Prostate gland (tissue), 2 donors: Measurements from ENCODE around the gene CTBP1. TPM values are rescaled to one million over a fixed set of nuclear protein-coding genes. Genes with fewer than 3 reads are reported as not detected.

Experiments used
- DNase-seq: peaks from one replicate; pipeline ENCODE4 v3.0.0-alpha.2; 2019; ENCODE audit warnings: low spot score
- H3K27ac ChIP-seq, 2 donors: fragments of 200-600 bp; sonication (generic); 2 replicates each; pipeline ENCODE4 v1.5.1; 2017 to 2019
- H3K27me3 ChIP-seq: fragments of 200-600 bp; sonication (generic); replicated peaks from 2 replicates; pipeline ENCODE4 v1.5.1; 2019; ENCODE audit not compliant: insufficient read depth
- H3K36me3 ChIP-seq, 2 donors: fragments of 200-600 bp; sonication (generic); 1 replicate in 1 of 2; 2 replicates in 1 of 2; pipeline versions ENCODE4 v1.5.1 to v1.8.1; 2017 to 2019
- H3K4me1 ChIP-seq: fragments of 200-600 bp; sonication (generic); replicated peaks from 2 replicates; pipeline ENCODE4 v1.5.1; 2019
- H3K4me3 ChIP-seq, 2 donors: fragments of 200-600 bp; sonication (generic); 2 replicates each; pipeline ENCODE4 v1.5.1; 2017 to 2019
- H3K9me3 ChIP-seq: fragments of 200-600 bp; sonication (generic); 2 replicates; pipeline ENCODE4 v1.5.1; 2017
- CTCF ChIP-seq, 4 experiments: fragments of 200-600 bp in 2 of 4; fragments of 450-650 bp in 2 of 4; sonication (generic) in 2 of 4; IDR thresholded peaks; 1 replicate in 3 of 4; 2 replicates in 1 of 4; pipeline ENCODE4 v1.5.1; 2016 to 2019; ENCODE audit warnings: antibody characterized with exemption in 4 of 4, mild to moderate bottlenecking in 2 of 4, moderate library complexity in 2 of 4
- POLR2A ChIP-seq: fragments of 450-650 bp; IDR thresholded peaks from one replicate; pipeline ENCODE4 v1.6.1; 2016; ENCODE audit warnings: antibody characterized with exemption, mild to moderate bottlenecking
- POLR2AphosphoS5 ChIP-seq: sonication (generic); formaldehyde crosslinking; IDR thresholded peaks from one replicate; pipeline ENCODE4 v1.6.1; 2017; ENCODE audit warnings: antibody characterized with exemption
- WGBS: methylation state at CpG from one replicate; pipeline ENCODE4 v1.1.5; 2018; 5-methylcytosine and 5-hydroxymethylcytosine counted together
- intact Hi-C: fragments of 100-400 bp; cut with DNase I; formaldehyde crosslinking; loops from one replicate; pipeline ENCODE4 v1.14.2; 2022
- total RNA-seq, 2 donors: library from RNA; depleted of rRNA; stranded (reverse); fragments of >200 nt; gene quantifications; one replicate each; pipeline ENCODE4 v1.1.0, GENCODE V29; 2016

Gene CTBP1
- total RNA-seq, 2 donors from 2014 or later, result 173 to 264 TPM

- H3K27ac ChIP-seq, result no peak overlapping the region
- no peaks in the 10 kb centered on the region for H3K27me3 ChIP-seq
- no peaks in the 10 kb centered on the region for H3K4me1 ChIP-seq
- H3K9me3 ChIP-seq, result no peaks in the 10 kb centered on the region
- H3K36me3 ChIP-seq, result no peaks in the 10 kb centered on the region
- TF ChIP-seq CTCF (IDR thresholded peaks at IDR 0.05) (no peak), POLR2A (no peak), POLR2AphosphoS5 (no peak)
- no peak for DNase-seq
- no peak overlapping the region for H3K4me3 ChIP-seq
- WGBS, result 49% methylated on average over 7 of the region's 7 CpGs
- intact Hi-C loops, result no loop called here
Observed at GRCh38 chr4:1179089-1179441, 69.9 kb downstream of the CTBP1 start.

- Histone ChIP-seq H3K4me1 (no peaks in the 10 kb centered on the region), H3K27ac (no peak overlapping the region), H3K4me3 (no peak overlapping the region), H3K27me3 (no peaks in the 10 kb centered on the region), H3K9me3 (no peaks in the 10 kb centered on the region), H3K36me3 (no peaks in the 10 kb centered on the region)
- WGBS, result 86% methylated on average over 11 of the region's 11 CpGs
- TF ChIP-seq POLR2A, result no peak
- no peak for TF ChIP-seq CTCF (IDR thresholded peaks at IDR 0.05)
- no peak for TF ChIP-seq POLR2AphosphoS5
- intact Hi-C loops, result no loop called here
- no peak for DNase-seq
Observed at GRCh38 chr4:1178300-1179088, 70.4 kb downstream of the CTBP1 start.

- TF ChIP-seq POLR2A (peak; percentile 13), CTCF (IDR thresholded peaks at IDR 0.05) (no peak)
- no peaks in the 10 kb centered on the region for H3K27me3 ChIP-seq
- H3K9me3 ChIP-seq, result no peaks in the 10 kb centered on the region
- intact Hi-C loops, result no loop called here
- no peak for DNase-seq
- 72% methylated on average over 28 of the region's 28 CpGs for WGBS
- no peak overlapping the region for H3K27ac ChIP-seq
- H3K4me1 ChIP-seq, result peaks cover 3% of the 10 kb centered on the region
- no peaks in the 10 kb centered on the region for H3K36me3 ChIP-seq
- no peak overlapping the region for H3K4me3 ChIP-seq
Observed at GRCh38 chr4:1177274-1178141, 71.4 kb downstream of the CTBP1 start.

- Histone ChIP-seq H3K4me1 (peaks cover 3% of the 10 kb centered on the region), H3K4me3 (no peak overlapping the region), H3K27ac (no peak overlapping the region), H3K36me3 (no peaks in the 10 kb centered on the region), H3K27me3 (no peaks in the 10 kb centered on the region), H3K9me3 (no peaks in the 10 kb centered on the region)
- WGBS, result 43% methylated on average over 1 of the region's 1 CpG
- intact Hi-C loops, result no loop called here
- TF ChIP-seq CTCF (IDR thresholded peaks at IDR 0.05) (no peak), POLR2A (no peak), POLR2AphosphoS5 (no peak)
- no peak for DNase-seq
Observed at GRCh38 chr4:1176398-1177273, 72.3 kb downstream of the CTBP1 start.
